T-cell (primary cell): ENCODE data around the gene OR52J3. TPM values are rescaled to one million over a fixed set of nuclear protein-coding genes. Genes with fewer than 3 reads are reported as not detected.
"Not testable (repeated sequence)": the region's sequence is repeated elsewhere in the genome, so short reads cannot be mapped to it uniquely, and the experiment has no call there.

ENCODE experiments used
- ATAC-seq, 4 experiments: fragments of 200-7000 bp in 3 of 4; fragments of 150-1000 bp in 1 of 4; cut with Tn5 transposase; replicated peaks in 1 of 4; 1 replicate in 3 of 4; 2 replicates in 1 of 4; pipeline ENCODE4 v1.10.0; 2021; ENCODE audit warnings: moderate library complexity in 3 of 4, mild to moderate bottlenecking in 2 of 4, moderate number of reproducible peaks in 1 of 4
- CTCF ChIA-PET, 2 donors: fragments of 300-600 bp; sonication (Branson Sonifier 250); formaldehyde crosslinking; loops; one replicate each; lab custom pipeline; 2022; ENCODE audit warnings: antibody characterized with exemption in 2 of 2; lab: Charles Lee
- POLR2A ChIA-PET, 2 donors: fragments of 300-600 bp; sonication (Branson Sonifier 250); formaldehyde crosslinking; loops; one replicate each; lab custom pipeline; 2022; ENCODE audit warnings: antibody characterized with exemption in 2 of 2; lab: Charles Lee
- DNase-seq, 35 experiments: peaks; one replicate each; pipeline versions ENCODE4 v3.0.0 to v3.0.0-alpha.2; 2013 to 2023
- H3K27ac ChIP-seq: one replicate; pipeline ENCODE4 v1.5.1; 2013; ENCODE audit warnings: low read length
- H3K27me3 ChIP-seq, 2 experiments: replicated peaks in 1 of 2; 1 replicate in 1 of 2; 2 replicates in 1 of 2; pipeline versions ENCODE4 v1.6.1 to v1.7.0; 2013; ENCODE audit warnings: low read length in 1 of 2, mixed read lengths in 1 of 2; ENCODE audit not compliant: control insufficient read depth in 2 of 2, insufficient read depth in 2 of 2; ENCODE audit errors: extremely low read depth in 1 of 2
- H3K36me3 ChIP-seq, 2 donors: 1 replicate in 1 of 2; 2 replicates in 1 of 2; pipeline versions ENCODE4 v1.6.1 to v1.7.0; 2013; ENCODE audit warnings: low read length in 1 of 2; ENCODE audit not compliant: control insufficient read depth in 2 of 2, insufficient read depth in 1 of 2; ENCODE audit errors: extremely low read depth in 1 of 2
- H3K4me1 ChIP-seq, 2 experiments: 1 replicate in 1 of 2; 2 replicates in 1 of 2; pipeline versions ENCODE4 v1.6.1 to v1.7.0; 2013; ENCODE audit warnings: low read length in 2 of 2, mixed read lengths in 1 of 2; ENCODE audit not compliant: insufficient read depth in 2 of 2, control insufficient read depth in 1 of 2; ENCODE audit errors: extremely low read depth in 1 of 2
- H3K4me3 ChIP-seq, 2 donors: 1 replicate in 1 of 2; 2 replicates in 1 of 2; pipeline versions ENCODE4 v1.5.1 to v1.7.0; 2013; ENCODE audit warnings: mild to moderate bottlenecking in 2 of 2, low read length in 1 of 2, moderate library complexity in 1 of 2; ENCODE audit not compliant: control insufficient read depth in 1 of 2; ENCODE audit errors: extremely low read depth in 1 of 2
- H3K9me3 ChIP-seq: 2 replicates; pipeline ENCODE4 v1.7.0; 2013
- H3K27ac Mint-ChIP-seq, 2 donors: one replicate each; pipeline ENCODE4 v1.8.0; 2020 to 2021; ENCODE audit warnings: mild to moderate bottlenecking in 2 of 2, mixed read lengths in 2 of 2
- H3K27me3 Mint-ChIP-seq, 2 donors: one replicate each; pipeline ENCODE4 v1.8.0; 2021 to 2022; ENCODE audit warnings: mixed read lengths in 2 of 2
- H3K36me3 Mint-ChIP-seq: one replicate; pipeline ENCODE4 v1.8.0; 2021; ENCODE audit warnings: mixed read lengths
- H3K4me1 Mint-ChIP-seq, 3 donors: one replicate each; pipeline ENCODE4 v1.8.0; 2020 to 2022; ENCODE audit warnings: mixed read lengths in 3 of 3, mild to moderate bottlenecking in 1 of 3
- H3K4me3 Mint-ChIP-seq, 3 donors: one replicate each; pipeline ENCODE4 v1.8.0; 2020 to 2022; ENCODE audit warnings: mild to moderate bottlenecking in 3 of 3, mixed read lengths in 3 of 3, moderate library complexity in 3 of 3
- H3K9me3 Mint-ChIP-seq, 3 donors: one replicate each; pipeline ENCODE4 v1.8.0; 2020 to 2022; ENCODE audit warnings: mixed read lengths in 3 of 3
- WGBS: methylation state at CpG from one replicate; pipeline ENCODE4 v1.1.5; 2013; ENCODE audit warnings: missing lambda C conversion rate; ENCODE audit not compliant: insufficient coverage; 5-methylcytosine and 5-hydroxymethylcytosine counted together
- total RNA-seq, 35 experiments: library from RNA in 6 of 35; stranded (reverse) in 6 of 35; fragments of 120-200 nt in 1 of 35; gene quantifications; one replicate each; pipeline versions ENCODE4 v1.2.1 to v1.2.4 and lab custom pipeline; 2013 to 2026

OR52J3 gene
- total RNA-seq, 5 donors from 2014 or later (not counting 1 experiment from before 2014, with no cell fraction given), result not detected

DNA sequence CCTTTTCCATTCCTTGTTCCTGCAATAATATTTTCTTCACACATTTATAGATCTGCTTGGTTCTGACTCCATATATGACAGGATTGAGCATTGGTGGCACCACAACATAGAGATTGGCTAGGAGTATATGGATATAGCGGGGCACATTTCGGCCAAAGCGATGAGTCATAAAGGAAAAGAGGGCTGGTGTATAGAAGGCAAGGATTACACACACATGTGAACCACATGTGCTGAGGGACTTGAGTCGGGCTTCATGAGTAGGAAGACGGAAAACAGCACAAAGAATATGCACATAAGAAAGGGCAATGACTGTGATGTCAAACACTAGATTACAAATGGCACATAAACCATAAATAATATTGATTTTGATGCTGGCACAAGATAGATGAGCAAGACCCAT, 12.4 kb downstream of the OR52J3 start:
- H3K36me3 Mint-ChIP-seq, H3K4me1 ChIP-seq, H3K36me3 ChIP-seq, DNase-seq, H3K27ac Mint-ChIP-seq, H3K9me3 ChIP-seq, H3K4me3 ChIP-seq, H3K27me3 ChIP-seq, CTCF ChIA-PET, H3K9me3 Mint-ChIP-seq, POLR2A ChIA-PET, H3K4me3 Mint-ChIP-seq, ATAC-seq, H3K4me1 Mint-ChIP-seq, H3K27ac ChIP-seq, H3K27me3 Mint-ChIP-seq: not testable (repeated sequence)
- no CpG with 5 or more reads among the region's 5 CpGs for WGBS

DNA sequence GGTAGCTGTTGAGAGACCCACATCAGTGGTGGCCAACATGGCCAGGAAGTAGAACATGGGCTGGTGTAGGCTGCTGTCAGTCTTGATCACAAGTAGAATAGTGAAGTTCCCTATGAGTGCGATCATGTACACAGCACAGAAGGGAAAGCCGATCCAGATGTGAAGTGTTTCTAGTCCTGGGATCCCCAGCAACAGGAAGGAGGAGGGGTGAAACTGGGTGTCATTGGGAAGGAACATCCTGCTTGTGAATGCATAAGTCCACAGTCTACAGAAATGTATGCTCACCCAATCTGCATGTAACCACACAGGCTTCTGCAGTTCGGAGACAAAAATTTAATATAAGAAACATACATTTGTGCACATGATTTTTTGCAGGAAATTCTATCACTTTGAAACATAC, 13.1 kb downstream of the OR52J3 start, which contains the start of gene OR52E2:
TSS of gene OR52E2 (minus strand) at position 237 of the 400 bp plus-strand sequence. CDS start at position 237, 0 bp downstream.
- ChIA-PET POLR2A (no interaction called here), CTCF (no interaction called here)
- Histone ChIP-seq H3K27me3 (no peaks in the 10 kb centered on the region), H3K4me3 (no peak within 1 kb of the TSS), H3K27ac (no peak within 1 kb of the TSS), H3K4me1 (no peaks in the 10 kb centered on the region), H3K9me3 (no peaks in the 10 kb centered on the region), H3K36me3 (no peaks in the 10 kb centered on the region)
- peaks cover 3 to 4% (median 3%) of the 10 kb centered on the region in 3 donors for H3K9me3 Mint-ChIP-seq
- H3K27me3 Mint-ChIP-seq, result peaks cover 0 to 5% of the 10 kb centered on the region in 2 donors
- H3K27ac Mint-ChIP-seq, result no peak within 1 kb of the TSS
- H3K4me3 Mint-ChIP-seq, result no peak within 1 kb of the TSS
- WGBS, result no CpG with 5 or more reads among the region's 3 CpGs
- no peaks in the 10 kb centered on the region for H3K36me3 Mint-ChIP-seq
- DNase-seq (no peak), ATAC-seq (no peak)
- no peaks in the 10 kb centered on the region for H3K4me1 Mint-ChIP-seq

DNA sequence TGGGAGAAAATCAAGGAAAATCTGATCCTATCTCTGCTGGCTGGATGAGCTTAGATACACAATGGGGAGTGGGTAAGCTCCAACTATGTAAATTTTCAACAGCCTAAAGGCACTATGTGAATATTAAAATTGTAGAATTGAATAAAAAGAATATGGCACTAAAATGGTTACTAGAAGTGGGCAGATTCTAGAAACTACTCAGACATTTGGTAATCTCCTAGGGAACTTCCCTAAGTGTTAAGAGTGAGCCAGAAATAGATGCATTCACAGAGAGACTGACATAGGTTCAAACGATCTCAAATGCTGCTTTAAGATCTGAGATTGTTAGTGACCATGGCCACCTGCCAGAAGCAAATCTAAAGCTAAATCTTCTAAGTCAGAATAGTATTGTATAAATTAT, 18.7 kb downstream of the OR52J3 start:
- peaks cover 0 to 3% of the 10 kb centered on the region in 2 donors for H3K27me3 Mint-ChIP-seq
- ATAC-seq, result no peak

DNA sequence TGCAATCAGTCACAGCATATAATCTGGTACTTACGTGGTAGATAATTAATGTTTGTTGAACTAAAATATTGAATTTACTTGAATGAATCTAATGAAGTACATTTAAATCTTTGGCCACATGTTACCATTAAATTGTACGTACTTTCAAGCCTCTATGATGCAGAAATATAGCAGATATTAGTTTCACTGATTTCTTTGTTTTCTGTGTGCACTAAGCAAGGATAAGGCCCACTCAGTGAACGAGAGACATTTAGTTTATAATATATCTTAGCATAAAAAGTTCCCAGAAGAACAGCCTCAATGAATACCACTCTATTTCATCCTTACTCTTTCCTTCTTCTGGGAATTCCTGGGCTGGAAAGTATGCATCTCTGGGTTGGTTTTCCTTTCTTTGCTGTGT, 22.9 kb downstream of the OR52J3 start, which contains the start of gene OR52E1:
TSS of gene OR52E1 (plus strand) at position 301 of the 400 bp plus-strand sequence.
- no peaks in the 10 kb centered on the region for H3K36me3 Mint-ChIP-seq
- DNase-seq (no peak), ATAC-seq (no peak)
- no peak within 1 kb of the TSS for H3K4me3 Mint-ChIP-seq
- Histone ChIP-seq H3K36me3 (no peaks in the 10 kb centered on the region), H3K4me3 (no peak within 1 kb of the TSS), H3K27me3 (no peaks in the 10 kb centered on the region), H3K4me1 (no peaks in the 10 kb centered on the region), H3K27ac (no peak within 1 kb of the TSS), H3K9me3 (no peaks in the 10 kb centered on the region)
- POLR2A ChIA-PET, result no interaction called here
- WGBS, result no CpG with 5 or more reads among the region's 3 CpGs
- H3K4me1 Mint-ChIP-seq, result no peaks in the 10 kb centered on the region
- CTCF ChIA-PET, result no interaction called here
- peaks cover 0 to 1% of the 10 kb centered on the region in 2 donors for H3K27me3 Mint-ChIP-seq
- H3K27ac Mint-ChIP-seq, result no peak within 1 kb of the TSS
- no peaks in the 10 kb centered on the region for H3K9me3 Mint-ChIP-seq

More for the DNA sequence above, 18.7 kb downstream of the OR52J3 start:
- Histone ChIP-seq H3K36me3 (no peaks in the 10 kb centered on the region), H3K4me1 (no peaks in the 10 kb centered on the region), H3K9me3 (no peaks in the 10 kb centered on the region), H3K27ac (no peak overlapping the region), H3K27me3 (no peaks in the 10 kb centered on the region), H3K4me3 (no peak overlapping the region)
- Mint-ChIP-seq H3K4me1 (no peaks in the 10 kb centered on the region), H3K27ac (no peak overlapping the region), H3K9me3 (no peaks in the 10 kb centered on the region), H3K36me3 (no peaks in the 10 kb centered on the region), H3K4me3 (no peak overlapping the region)
- CTCF ChIA-PET, result no interaction called here
- WGBS, result no CpG with 5 or more reads among the region's 1 CpG
- DNase-seq, result no peak
- POLR2A ChIA-PET, result no interaction called here

DNA sequence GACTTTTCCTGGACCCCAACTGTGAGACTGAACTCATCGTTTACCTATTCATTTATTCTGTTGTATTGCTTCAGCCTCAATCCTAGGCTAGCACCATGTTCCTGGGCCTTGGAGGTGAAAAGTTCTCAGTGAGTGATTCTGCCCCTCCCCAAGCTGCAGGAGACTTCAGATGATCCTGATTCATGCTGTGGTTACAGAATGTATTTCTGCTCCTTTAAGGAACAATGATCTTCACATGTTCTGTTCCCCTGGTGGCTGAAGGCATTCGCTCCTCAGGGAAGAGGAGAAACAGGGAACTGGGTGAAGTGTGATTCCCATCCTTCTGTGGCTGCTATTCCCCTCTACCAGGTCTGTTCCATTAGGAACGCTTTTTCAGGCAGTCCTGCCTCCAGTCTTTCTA, 25.5 kb downstream of the OR52J3 start:
- Mint-ChIP-seq H3K9me3 (no peaks in the 10 kb centered on the region), H3K27ac (no peak overlapping the region), H3K27me3 (peaks cover 0 to 4% of the 10 kb centered on the region in 2 donors), H3K36me3 (no peaks in the 10 kb centered on the region), H3K4me3 (no peak overlapping the region), H3K4me1 (no peaks in the 10 kb centered on the region)
- no CpG with 5 or more reads among the region's 3 CpGs for WGBS
- Histone ChIP-seq H3K4me1 (no peaks in the 10 kb centered on the region), H3K4me3 (no peak overlapping the region), H3K36me3 (no peaks in the 10 kb centered on the region), H3K27ac (no peak overlapping the region), H3K9me3 (no peaks in the 10 kb centered on the region), H3K27me3 (no peaks in the 10 kb centered on the region)
- no peak for ATAC-seq
- no peak for DNase-seq
- CTCF ChIA-PET, result no interaction called here
- POLR2A ChIA-PET, result no interaction called here

DNA sequence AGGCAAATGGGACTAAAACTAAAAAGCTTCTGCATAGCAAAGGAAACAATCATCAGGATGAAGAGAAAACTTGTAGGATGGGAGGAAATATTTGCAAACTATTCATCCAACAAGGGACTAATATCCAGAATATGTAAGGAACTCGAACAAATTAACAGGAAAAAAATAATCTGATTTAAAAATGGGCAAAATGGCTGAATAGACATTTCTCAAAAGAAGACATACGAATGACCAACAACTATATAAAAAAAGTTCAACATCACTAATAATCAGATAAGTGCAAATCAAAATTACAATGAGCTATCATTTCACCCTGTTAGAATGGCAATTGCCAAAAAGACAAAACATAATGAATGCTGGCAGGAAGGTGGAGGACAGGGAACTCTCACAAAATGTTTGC, 35.1 kb downstream of the OR52J3 start:
- Histone ChIP-seq H3K27ac (no peak overlapping the region), H3K27me3 (no peaks in the 10 kb centered on the region), H3K9me3 (no peaks in the 10 kb centered on the region), H3K4me1 (no peaks in the 10 kb centered on the region), H3K36me3 (no peaks in the 10 kb centered on the region), H3K4me3 (no peak overlapping the region)
- H3K27ac Mint-ChIP-seq, result no peak overlapping the region
- peaks cover 0 to 4% of the 10 kb centered on the region in 2 donors for H3K27me3 Mint-ChIP-seq
- DNase-seq, result no peak
- POLR2A ChIA-PET, result no interaction called here
- no peaks in the 10 kb centered on the region for H3K9me3 Mint-ChIP-seq
- WGBS, result no CpG with 5 or more reads among the region's 2 CpGs
- H3K4me1 Mint-ChIP-seq, result no peaks in the 10 kb centered on the region
- no peak overlapping the region for H3K4me3 Mint-ChIP-seq
- CTCF ChIA-PET, result no interaction called here
- no peak for ATAC-seq
- H3K36me3 Mint-ChIP-seq, result no peaks in the 10 kb centered on the region

DNA sequence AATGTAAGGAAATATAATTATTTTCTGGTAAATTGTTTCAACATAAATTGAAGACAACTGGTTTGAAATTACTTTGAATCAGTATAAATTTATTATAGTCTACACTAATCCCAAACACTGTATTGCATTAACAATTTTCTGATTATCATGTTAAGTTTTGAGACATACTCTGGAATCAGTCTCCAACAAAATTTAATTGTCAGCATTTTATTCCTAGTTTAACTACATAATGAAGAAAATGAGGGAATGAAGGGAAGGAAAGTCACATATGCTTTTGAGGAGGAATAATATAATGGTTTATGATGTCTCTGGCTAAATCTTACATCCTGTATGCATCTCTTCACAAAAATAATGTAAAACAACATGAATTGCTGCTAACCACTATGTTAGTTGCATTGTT, 37.3 kb downstream of the OR52J3 start:
- POLR2A ChIA-PET, result no interaction called here
- Mint-ChIP-seq H3K36me3 (no peaks in the 10 kb centered on the region), H3K4me3 (no peak overlapping the region), H3K9me3 (no peaks in the 10 kb centered on the region), H3K27me3 (no peaks in the 10 kb centered on the region), H3K27ac (no peak overlapping the region), H3K4me1 (no peaks in the 10 kb centered on the region)
- Histone ChIP-seq H3K4me1 (no peaks in the 10 kb centered on the region), H3K4me3 (no peak overlapping the region), H3K36me3 (no peaks in the 10 kb centered on the region), H3K27me3 (no peaks in the 10 kb centered on the region), H3K9me3 (no peaks in the 10 kb centered on the region), H3K27ac (no peak overlapping the region)
- no peak for ATAC-seq
- no peak for DNase-seq
- CTCF ChIA-PET, result no interaction called here
